PC-3 (cell line): ENCODE results near the gene UGT1A8. TPM values are rescaled to one million over a fixed set of nuclear protein-coding genes. Genes with fewer than 3 reads are reported as not detected.
"Not testable (repeated sequence)": the region's sequence is repeated elsewhere in the genome, so short reads cannot be mapped to it uniquely, and the experiment has no call there.

Experiments used
- ATAC-seq: fragments of 200-7000 bp; cut with Tn5 transposase; 2 replicates; pipeline ENCODE4 v1.9.1; 2020; ENCODE audit warnings: mild to moderate bottlenecking, moderate library complexity
- BruUV-seq: library from RNA; stranded (reverse); fragments of 400-500 nt; replicated peaks from 2 replicates; lab custom pipeline; 2021; lab: Mats Ljungman, UMichigan
- CTCF ChIA-PET: fragments of 300-600 bp; sonication (Branson Sonifier 250); formaldehyde crosslinking; loops from one replicate; lab custom pipeline; 2022; ENCODE audit warnings: antibody characterized with exemption; lab: Charles Lee
- POLR2A ChIA-PET: fragments of 300-600 bp; sonication (Branson Sonifier 250); formaldehyde crosslinking; loops from one replicate; lab custom pipeline; 2022; ENCODE audit warnings: antibody characterized with exemption; ENCODE audit not compliant: unreplicated experiment; lab: Charles Lee
- DNase-seq: peaks from one replicate; pipeline ENCODE4 v3.0.0-alpha.2; 2015
- H2AFZ ChIP-seq: fragments of 300-600 bp; sonication (generic); 2 replicates; pipeline ENCODE4 v1.6.0; 2016; ENCODE audit warnings: antibody characterized with exemption, low read length
- H3F3A ChIP-seq: fragments of 300-600 bp; sonication (generic); one replicate; pipeline ENCODE4 v1.6.0; 2017; ENCODE audit warnings: antibody characterized with exemption, low read length, control low read depth, mild to moderate bottlenecking; ENCODE audit not compliant: unreplicated experiment
- H3K27ac ChIP-seq: fragments of 300-600 bp; sonication (generic); 2 replicates; pipeline ENCODE4 v1.5.1; 2016; ENCODE audit warnings: mild to moderate bottlenecking, low read length
- H3K27me3 ChIP-seq: fragments of 300-600 bp; sonication (generic); 2 replicates; pipeline ENCODE4 v1.6.1; 2016; ENCODE audit warnings: low read length, mixed read lengths
- H3K36me3 ChIP-seq: fragments of 300-600 bp; sonication (generic); 2 replicates; pipeline ENCODE4 v1.6.1; 2016; ENCODE audit warnings: low read depth, mixed run types, low read length, mixed read lengths
- H3K4me1 ChIP-seq: fragments of 300-600 bp; sonication (generic); 2 replicates; pipeline ENCODE4 v1.5.1; 2016; ENCODE audit warnings: low read length; ENCODE audit not compliant: insufficient read depth
- H3K4me2 ChIP-seq: fragments of 300-600 bp; sonication (generic); 2 replicates; pipeline ENCODE4 v1.6.0; 2016; ENCODE audit warnings: low read length
- H3K4me3 ChIP-seq: fragments of 300-600 bp; sonication (generic); 2 replicates; pipeline ENCODE4 v1.5.1; 2016; ENCODE audit warnings: mild to moderate bottlenecking, low read length, mixed read lengths
- H3K79me2 ChIP-seq: fragments of 300-600 bp; sonication (generic); 2 replicates; pipeline ENCODE4 v1.6.1; 2017; ENCODE audit warnings: low read length, mixed read lengths
- H3K9ac ChIP-seq: fragments of 300-600 bp; sonication (generic); 2 replicates; pipeline ENCODE4 v1.6.0; 2016; ENCODE audit warnings: mild to moderate bottlenecking, low read length
- H3K9me2 ChIP-seq: fragments of 300-600 bp; sonication (generic); replicated peaks from 2 replicates; pipeline ENCODE4 v1.6.1; 2016; ENCODE audit warnings: mixed run types, low read length, mixed read lengths
- H3K9me3 ChIP-seq: fragments of 300-600 bp; sonication (generic); 2 replicates; pipeline ENCODE4 v1.6.1; 2016; ENCODE audit warnings: low read length, mixed read lengths
- H4K20me1 ChIP-seq: fragments of 300-600 bp; sonication (generic); 2 replicates; pipeline ENCODE4 v1.6.1; 2016; ENCODE audit warnings: low read length, mixed read lengths
- EZH2 ChIP-seq: fragments of 300-600 bp; sonication (generic); IDR thresholded peaks from one replicate; pipeline ENCODE4 v1.6.1; 2017; ENCODE audit warnings: antibody characterized with exemption, mild to moderate bottlenecking, low read length; ENCODE audit not compliant: unreplicated experiment
- EZH2phosphoT487 ChIP-seq: fragments of 300-600 bp; sonication (generic); IDR thresholded peaks from 2 replicates; pipeline ENCODE4 v1.6.1; 2018; ENCODE audit warnings: mild to moderate bottlenecking, antibody characterized with exemption, low read length, borderline replicate concordance
- intact Hi-C: fragments of 100-400 bp; cut with micrococcal nuclease; formaldehyde crosslinking; loops from 2 replicates; pipeline ENCODE4 v1.9.0; 2023
- total RNA-seq: library from RNA; depleted of rRNA; stranded (reverse); fragments of >200 nt; gene quantifications from 2 replicates; pipeline ENCODE4 v1.2.3, GENCODE V29; 2014
- TF ChIP-seq, protein P1 (sequence below): fragments of 300-600 bp; sonication (generic); conservative IDR thresholded peaks from 2 replicates; pipeline ENCODE4 v1.5.1; 2017; ENCODE audit warnings: antibody characterized with exemption, low read depth, mild to moderate bottlenecking, low read length

Gene UGT1A8
- total RNA-seq, 1 experiment from 2014 or later: not detected

DNA sequence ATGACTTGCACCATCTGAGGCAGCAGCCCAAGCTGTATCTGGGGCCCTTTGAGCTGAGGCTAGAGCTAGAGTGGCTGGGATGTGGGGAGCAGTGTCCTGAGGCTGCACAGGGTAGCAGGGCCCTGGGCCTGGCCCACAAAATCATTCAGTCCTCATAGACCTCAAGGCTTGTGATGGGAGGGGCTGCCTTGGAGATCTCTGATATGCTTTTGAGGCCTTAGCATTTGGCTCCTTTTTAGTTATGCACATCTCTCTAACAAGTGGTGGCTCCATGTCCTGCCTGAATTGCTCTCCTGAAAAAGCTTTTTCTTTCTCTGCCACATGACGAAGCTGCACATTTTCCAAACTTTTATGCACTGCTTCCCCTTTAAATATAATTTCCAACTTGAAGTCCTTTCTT lies 11.8 kb upstream of the UGT1A8 start:
- intact Hi-C loops: no loop called here
- no peaks in the 10 kb centered on the region for H3K4me1 ChIP-seq
- H3F3A ChIP-seq: no peaks in the 10 kb centered on the region
- no peaks in the 10 kb centered on the region for H4K20me1 ChIP-seq
- no peaks in the 10 kb centered on the region for H3K9me2 ChIP-seq
- H3K4me2 ChIP-seq: no peak overlapping the region
- TF ChIP-seq, protein P1, sequence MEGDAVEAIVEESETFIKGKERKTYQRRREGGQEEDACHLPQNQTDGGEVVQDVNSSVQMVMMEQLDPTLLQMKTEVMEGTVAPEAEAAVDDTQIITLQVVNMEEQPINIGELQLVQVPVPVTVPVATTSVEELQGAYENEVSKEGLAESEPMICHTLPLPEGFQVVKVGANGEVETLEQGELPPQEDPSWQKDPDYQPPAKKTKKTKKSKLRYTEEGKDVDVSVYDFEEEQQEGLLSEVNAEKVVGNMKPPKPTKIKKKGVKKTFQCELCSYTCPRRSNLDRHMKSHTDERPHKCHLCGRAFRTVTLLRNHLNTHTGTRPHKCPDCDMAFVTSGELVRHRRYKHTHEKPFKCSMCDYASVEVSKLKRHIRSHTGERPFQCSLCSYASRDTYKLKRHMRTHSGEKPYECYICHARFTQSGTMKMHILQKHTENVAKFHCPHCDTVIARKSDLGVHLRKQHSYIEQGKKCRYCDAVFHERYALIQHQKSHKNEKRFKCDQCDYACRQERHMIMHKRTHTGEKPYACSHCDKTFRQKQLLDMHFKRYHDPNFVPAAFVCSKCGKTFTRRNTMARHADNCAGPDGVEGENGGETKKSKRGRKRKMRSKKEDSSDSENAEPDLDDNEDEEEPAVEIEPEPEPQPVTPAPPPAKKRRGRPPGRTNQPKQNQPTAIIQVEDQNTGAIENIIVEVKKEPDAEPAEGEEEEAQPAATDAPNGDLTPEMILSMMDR: no peak
- ChIA-PET CTCF (no interaction called here), POLR2A (no interaction called here)
- H2AFZ ChIP-seq: no peak overlapping the region
- H3K4me3 ChIP-seq: no peak overlapping the region
- ATAC-seq (no peak), DNase-seq (no peak)
- H3K27ac ChIP-seq: no peak overlapping the region
- H3K27me3 ChIP-seq: no peaks in the 10 kb centered on the region
- no peaks in the 10 kb centered on the region for H3K36me3 ChIP-seq
- 0 out of 2 replicates have a peak, but pooled peaks cover 4% of the 10 kb centered on the region for H3K9me3 ChIP-seq
- no peak overlapping the region for H3K9ac ChIP-seq
- no peaks in the 10 kb centered on the region for H3K79me2 ChIP-seq
- BruUV-seq: no TSS peak

DNA sequence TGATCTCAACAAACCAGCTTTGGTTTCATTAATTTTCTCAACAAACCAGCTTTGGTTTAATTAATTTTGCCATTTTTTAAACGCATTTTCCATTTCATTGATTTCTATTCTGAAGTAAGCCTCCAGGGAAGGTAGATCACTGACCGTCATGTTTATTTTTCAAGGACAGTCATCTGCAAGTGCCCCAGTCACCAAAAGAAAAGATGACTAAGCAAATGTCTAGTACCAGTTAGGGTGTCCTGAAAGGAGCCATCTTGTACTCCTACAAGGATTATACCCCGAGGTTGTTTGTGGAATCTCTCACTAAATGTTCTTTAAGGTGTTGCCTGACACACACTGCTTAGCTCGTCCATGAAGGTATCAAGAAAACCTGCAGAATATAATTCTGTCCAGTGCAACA lies 6.1 kb upstream of the UGT1A8 start:
- Histone ChIP-seq H3K9ac (no peak overlapping the region), H3K27ac (no peak overlapping the region), H3K79me2 (no peaks in the 10 kb centered on the region), H3K27me3 (no peaks in the 10 kb centered on the region), H3K4me1 (no peaks in the 10 kb centered on the region), H3K36me3 (no peaks in the 10 kb centered on the region), H3K9me3 (no peaks in the 10 kb centered on the region), H3K4me3 (no peak overlapping the region), H3K9me2 (no peaks in the 10 kb centered on the region), H3F3A (no peaks in the 10 kb centered on the region), H3K4me2 (no peak overlapping the region), H2AFZ (no peak overlapping the region), H4K20me1 (no peaks in the 10 kb centered on the region)
- ChIA-PET POLR2A (no interaction called here), CTCF (no interaction called here)
- intact Hi-C loops: no loop called here
- DNase-seq (no peak), ATAC-seq (no peak)
- BruUV-seq: no TSS peak
- TF ChIP-seq, protein P1: no peak
- TF ChIP-seq EZH2 (no peak), EZH2phosphoT487 (no peak)

DNA sequence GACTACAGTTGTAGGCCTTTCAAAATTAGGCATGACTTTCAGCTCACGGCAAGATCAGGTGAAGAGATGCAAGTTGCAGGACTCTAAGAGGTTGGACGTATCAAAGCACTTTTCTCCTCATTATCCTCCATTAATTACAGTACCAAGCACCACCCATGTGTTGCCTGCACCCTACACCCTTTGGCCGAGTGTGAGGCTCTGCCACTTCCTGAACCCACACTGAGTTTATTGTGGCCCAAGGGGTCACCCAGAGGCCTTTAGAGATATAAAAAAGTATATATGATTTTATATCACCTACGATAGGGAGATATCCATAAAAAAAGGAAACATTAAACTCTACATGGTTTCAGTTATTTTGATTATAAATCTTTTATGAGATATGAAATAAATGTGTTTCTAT lies 2.8 kb downstream of the UGT1A8 start:
- H3K9ac ChIP-seq: no peak overlapping the region
- no peaks in the 10 kb centered on the region for H3K27me3 ChIP-seq
- H4K20me1 ChIP-seq: no peaks in the 10 kb centered on the region
- ATAC-seq (no peak), DNase-seq (no peak)
- no peaks in the 10 kb centered on the region for H3K9me2 ChIP-seq
- H3K4me2 ChIP-seq: no peak overlapping the region
- H3K9me3 ChIP-seq: no peaks in the 10 kb centered on the region
- H2AFZ ChIP-seq: no peak overlapping the region
- no peaks in the 10 kb centered on the region for H3K4me1 ChIP-seq
- ChIA-PET POLR2A (no interaction called here), CTCF (no interaction called here)
- no peak overlapping the region for H3K4me3 ChIP-seq
- no peaks in the 10 kb centered on the region for H3K36me3 ChIP-seq
- H3K79me2 ChIP-seq: no peaks in the 10 kb centered on the region
- no peaks in the 10 kb centered on the region for H3F3A ChIP-seq
- H3K27ac ChIP-seq: no peak overlapping the region
- BruUV-seq: no TSS peak
- intact Hi-C loops: no loop called here
- TF ChIP-seq EZH2: no peak
- no peak for TF ChIP-seq EZH2phosphoT487
- TF ChIP-seq, protein P1: no peak

DNA sequence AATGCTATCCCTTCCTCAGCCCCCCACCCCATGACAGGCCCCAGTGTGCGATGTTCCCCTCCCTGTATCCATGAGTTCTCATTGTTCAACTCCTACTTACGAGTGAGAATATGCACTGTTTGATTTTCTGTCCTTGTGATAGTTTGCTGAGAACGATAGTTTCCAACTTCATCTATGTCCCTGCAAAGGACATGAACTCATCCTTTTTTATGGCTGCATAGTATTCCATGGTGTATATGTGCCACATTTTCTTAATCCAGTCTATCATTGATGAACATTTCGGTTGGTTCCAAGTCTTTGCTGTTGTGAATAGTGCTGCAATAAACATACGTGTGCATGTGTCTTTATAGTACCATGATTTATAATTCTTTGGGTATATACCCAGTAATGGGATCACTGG lies 4.4 kb downstream of the UGT1A8 start:
- H3K79me2 ChIP-seq, H2AFZ ChIP-seq, H3K36me3 ChIP-seq, H3K4me1 ChIP-seq, ATAC-seq, H3K9ac ChIP-seq, H3F3A ChIP-seq, H3K4me3 ChIP-seq, BruUV-seq, H3K27me3 ChIP-seq, H4K20me1 ChIP-seq, H3K27ac ChIP-seq, CTCF ChIA-PET, H3K4me2 ChIP-seq, H3K9me2 ChIP-seq, intact Hi-C loops, H3K9me3 ChIP-seq, POLR2A ChIA-PET, DNase-seq: not testable (repeated sequence)
